ENCODE measurements around the gene HOXA4.

DNA sequence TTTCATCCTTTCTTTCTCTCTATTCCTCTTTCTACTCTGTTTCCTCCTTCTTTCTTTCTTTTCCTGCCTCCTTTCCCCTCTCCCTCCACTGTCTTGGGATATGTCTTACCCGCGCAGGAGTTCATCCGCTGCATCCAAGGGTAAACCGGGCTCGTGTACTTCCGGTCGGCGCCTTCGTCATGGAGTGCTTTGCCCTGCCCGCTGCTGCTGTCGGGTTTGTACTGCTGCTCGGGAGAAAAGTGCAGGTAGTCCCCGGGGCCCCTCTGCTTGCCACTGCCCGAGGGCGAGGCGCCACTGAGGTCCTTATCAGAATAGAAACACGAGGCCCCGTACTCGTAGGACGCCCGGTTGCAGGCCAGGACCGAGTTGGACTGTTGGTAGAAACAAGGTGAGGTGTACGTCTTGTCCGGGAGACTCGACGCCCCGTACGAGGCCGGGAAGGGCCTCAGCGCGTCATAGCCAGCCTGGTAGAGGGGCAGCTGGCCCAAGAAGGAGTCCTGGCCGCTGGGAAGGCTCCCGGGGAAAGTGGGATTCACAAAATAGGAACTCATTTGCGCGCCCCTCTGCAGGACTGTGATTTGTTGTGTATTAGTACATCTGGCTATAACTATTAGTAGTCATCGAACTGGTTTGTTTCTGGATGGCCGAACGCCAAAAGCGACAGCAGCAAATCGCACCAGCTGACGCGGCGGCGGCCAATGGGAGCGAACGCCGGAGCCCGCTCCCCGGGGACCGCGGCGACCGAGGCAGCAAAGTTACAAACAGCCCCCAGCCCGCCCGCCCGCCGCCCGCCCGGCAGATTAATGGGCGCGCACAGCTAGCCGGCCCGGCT is 16.9 kb upstream of the HOXA4 start, which contains the start of gene HOXA6:
- TF ChIP-seq, protein P1, sequence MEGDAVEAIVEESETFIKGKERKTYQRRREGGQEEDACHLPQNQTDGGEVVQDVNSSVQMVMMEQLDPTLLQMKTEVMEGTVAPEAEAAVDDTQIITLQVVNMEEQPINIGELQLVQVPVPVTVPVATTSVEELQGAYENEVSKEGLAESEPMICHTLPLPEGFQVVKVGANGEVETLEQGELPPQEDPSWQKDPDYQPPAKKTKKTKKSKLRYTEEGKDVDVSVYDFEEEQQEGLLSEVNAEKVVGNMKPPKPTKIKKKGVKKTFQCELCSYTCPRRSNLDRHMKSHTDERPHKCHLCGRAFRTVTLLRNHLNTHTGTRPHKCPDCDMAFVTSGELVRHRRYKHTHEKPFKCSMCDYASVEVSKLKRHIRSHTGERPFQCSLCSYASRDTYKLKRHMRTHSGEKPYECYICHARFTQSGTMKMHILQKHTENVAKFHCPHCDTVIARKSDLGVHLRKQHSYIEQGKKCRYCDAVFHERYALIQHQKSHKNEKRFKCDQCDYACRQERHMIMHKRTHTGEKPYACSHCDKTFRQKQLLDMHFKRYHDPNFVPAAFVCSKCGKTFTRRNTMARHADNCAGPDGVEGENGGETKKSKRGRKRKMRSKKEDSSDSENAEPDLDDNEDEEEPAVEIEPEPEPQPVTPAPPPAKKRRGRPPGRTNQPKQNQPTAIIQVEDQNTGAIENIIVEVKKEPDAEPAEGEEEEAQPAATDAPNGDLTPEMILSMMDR (conservative IDR thresholded peaks at IDR 0.05 in 1 of 2, IDR thresholded peaks at IDR 0.05 in 1 of 2; ENCODE audit: low read depth in 1 of 2, low read length in 2 of 2): no peak
- no peak for TF ChIP-seq EZH2 (IDR thresholded peaks at IDR 0.05; ENCODE audit: low read length, missing control alignments)

Data from fibroblast of lung (primary cell).